Fibroblast of skin of right biceps (primary cell): ENCODE data around the gene TRDN.

Experiments
- DNase-seq: peaks from one replicate; pipeline ENCODE4 v3.0.0-alpha.2; 2013

TRDN gene, protein sequence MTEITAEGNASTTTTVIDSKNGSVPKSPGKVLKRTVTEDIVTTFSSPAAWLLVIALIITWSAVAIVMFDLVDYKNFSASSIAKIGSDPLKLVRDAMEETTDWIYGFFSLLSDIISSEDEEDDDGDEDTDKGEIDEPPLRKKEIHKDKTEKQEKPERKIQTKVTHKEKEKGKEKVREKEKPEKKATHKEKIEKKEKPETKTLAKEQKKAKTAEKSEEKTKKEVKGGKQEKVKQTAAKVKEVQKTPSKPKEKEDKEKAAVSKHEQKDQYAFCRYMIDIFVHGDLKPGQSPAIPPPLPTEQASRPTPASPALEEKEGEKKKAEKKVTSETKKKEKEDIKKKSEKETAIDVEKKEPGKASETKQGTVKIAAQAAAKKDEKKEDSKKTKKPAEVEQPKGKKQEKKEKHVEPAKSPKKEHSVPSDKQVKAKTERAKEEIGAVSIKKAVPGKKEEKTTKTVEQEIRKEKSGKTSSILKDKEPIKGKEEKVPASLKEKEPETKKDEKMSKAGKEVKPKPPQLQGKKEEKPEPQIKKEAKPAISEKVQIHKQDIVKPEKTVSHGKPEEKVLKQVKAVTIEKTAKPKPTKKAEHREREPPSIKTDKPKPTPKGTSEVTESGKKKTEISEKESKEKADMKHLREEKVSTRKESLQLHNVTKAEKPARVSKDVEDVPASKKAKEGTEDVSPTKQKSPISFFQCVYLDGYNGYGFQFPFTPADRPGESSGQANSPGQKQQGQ

DNA sequence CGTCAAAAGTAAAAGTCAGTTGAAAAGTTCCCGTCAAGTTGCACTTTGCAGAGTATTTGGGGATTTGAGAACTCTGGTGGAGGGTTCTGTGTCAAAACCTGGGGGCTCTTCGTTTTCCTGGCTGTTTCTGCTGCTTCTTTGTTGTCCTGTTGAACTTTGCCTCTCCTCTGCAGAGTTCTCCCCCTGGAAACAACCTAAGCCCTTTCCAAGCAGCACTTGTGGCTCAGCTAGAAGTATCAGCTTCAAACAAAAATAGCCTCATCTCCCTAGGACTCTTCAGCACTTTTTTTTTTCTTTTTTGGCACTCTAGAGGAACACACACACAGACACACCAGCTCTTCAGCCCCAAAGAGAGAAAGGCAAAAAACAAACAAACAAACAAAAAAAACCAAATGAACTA, at the start of gene TRDN:
TRDN (minus strand) TSS at position 169 of the 400 bp plus-strand sequence. CDS start 175 bp downstream, outside the sequence.
- DNase-seq, result no peak

DNA sequence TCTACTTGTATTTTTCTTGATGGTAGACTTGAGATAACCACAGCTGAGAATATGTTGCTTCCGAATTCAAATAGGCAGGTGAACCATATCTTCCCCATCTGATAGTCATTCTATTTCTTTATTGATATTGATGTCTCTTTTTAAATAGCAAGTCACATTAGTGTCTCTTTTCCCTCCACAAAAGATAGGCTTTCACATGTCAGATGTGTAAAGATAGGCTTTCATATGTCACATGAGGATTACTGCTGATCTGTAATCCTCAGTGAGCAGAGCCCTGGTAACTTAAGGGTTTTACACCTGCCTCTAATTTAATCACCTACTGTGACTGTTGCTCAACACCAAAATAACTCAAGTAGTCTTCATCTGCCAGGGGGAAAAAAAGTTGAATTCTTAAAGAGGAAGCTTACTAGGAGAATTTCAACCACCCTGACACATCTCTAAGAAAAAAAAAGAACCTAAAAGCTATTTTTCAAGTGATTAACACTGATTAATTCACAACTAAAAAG, 45.3 kb upstream of the TRDN start:
- no peak for DNase-seq

DNA sequence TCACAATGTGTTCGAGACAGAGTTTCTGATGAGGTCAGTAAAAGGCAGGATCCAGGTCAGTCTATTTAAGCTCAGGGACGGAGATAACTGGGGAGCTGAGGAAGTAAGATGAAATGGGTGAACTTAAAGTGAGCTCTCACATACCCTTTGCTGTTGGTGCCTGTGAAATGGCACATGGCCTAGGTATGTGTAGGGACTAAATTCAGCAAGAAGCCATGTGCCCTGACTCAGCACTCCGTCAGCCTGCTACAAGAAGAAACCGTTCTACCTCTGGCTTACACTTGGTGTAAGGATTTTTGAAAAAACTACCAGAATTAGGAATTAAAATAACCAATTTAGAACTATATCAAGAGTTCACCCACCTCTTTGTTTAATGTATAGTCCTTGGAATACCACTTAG, 41.1 kb upstream of the TRDN start:
- DNase-seq, result no peak

DNA sequence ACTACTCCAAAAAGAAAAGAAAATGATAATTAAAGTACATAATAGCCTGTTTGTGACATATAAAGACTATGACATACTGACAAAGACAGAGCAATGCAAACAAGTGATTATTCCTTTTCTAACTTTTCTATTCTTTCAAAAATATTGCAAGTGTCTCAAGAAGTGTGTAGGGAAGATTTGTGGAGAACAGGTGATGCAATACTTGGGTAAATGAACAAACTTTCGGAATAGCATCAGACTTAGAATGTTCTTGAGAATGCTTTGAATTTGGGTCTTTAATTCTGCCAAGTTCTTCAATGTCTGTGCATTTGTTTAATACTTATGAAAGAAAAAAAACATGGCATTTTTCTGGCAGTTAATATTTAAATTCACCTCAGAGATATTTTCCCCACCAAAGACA, 40.0 kb upstream of the TRDN start:
- DNase-seq, result no peak

DNA sequence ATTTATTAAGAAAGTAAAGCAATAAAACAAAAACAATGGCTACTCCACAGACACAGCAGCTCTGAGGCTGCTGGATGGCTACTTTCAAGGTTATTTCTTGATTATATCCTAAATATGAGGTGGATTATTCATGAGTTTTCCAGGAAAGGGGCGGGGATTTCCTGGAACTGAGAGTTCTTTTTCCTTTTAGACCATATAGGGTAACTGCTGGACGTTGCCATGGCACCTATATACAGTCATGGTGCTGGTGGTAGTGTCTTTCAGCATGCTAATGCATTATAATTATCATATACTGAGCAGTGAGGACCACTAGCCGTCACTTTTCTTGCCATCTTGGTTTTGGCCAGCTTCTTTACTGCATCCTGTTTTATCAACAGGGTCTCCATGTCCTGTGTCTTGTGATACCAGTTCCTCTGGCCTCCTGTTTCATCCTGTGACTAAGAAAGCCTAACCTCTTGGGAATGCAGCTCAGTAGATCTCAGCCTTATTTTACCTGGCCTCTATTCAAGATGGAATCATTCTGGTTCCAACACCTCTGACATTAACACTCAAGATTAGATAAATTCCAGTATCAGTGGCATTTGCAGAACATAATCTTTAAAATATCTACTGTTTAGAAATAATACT, 32.3 kb upstream of the TRDN start:
- no peak for DNase-seq

DNA sequence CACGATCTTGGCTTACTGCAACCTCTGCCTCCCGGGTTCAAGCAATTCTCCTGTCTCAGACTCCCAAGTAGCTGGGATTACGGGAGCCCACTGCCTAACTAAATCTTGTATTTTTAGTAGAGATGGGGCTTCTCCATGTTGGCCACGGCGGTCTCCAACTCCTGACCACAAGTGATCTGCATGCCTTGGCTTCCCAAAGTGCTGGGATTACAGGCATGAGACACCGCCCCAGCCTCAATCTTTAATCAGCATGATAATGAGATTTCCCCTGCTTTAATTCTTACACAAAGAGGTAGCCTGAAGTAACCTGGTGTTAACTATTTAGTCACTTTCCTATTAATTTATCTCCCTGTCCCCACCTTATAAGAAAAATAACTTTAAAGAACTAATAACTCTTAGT, 31.3 kb upstream of the TRDN start:
- no peak for DNase-seq

DNA sequence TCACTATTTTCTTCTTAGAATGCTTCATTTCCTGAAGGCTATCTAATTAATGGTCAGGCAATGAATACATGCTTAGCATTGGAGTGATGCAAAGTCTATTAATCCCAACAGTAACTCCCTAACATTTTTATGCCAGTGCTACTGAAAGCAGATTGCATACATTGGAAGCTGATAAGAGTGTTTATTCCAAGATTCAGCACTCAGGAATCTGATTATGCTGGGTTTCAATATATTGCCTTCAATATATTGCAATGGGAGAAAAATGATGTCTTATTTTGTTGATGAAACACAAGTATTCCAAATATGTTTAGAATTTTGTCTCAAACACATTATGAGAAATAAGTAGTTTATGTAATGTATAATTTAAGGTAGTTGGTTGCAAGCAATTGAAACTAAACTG, 26.7 kb upstream of the TRDN start:
- DNase-seq, result no peak

DNA sequence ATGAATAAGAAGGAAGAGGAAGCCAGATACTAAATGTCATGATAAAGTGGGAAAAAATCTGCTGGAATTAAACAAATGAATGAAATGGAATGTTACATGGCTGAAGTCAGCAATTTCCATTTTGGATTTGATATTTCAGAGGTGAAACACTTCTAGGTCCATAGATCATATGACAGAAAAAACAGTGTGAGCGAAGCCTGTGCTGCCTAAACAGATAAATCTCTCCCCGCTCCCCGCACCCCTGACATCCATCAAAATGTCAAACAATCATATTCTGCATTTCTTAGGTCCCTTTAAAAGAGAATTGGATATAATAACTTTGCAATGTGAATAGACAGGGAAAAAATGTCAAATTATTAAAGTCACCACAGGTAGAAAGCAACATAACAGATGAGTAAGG, 26.0 kb upstream of the TRDN start:
- no peak for DNase-seq

DNA sequence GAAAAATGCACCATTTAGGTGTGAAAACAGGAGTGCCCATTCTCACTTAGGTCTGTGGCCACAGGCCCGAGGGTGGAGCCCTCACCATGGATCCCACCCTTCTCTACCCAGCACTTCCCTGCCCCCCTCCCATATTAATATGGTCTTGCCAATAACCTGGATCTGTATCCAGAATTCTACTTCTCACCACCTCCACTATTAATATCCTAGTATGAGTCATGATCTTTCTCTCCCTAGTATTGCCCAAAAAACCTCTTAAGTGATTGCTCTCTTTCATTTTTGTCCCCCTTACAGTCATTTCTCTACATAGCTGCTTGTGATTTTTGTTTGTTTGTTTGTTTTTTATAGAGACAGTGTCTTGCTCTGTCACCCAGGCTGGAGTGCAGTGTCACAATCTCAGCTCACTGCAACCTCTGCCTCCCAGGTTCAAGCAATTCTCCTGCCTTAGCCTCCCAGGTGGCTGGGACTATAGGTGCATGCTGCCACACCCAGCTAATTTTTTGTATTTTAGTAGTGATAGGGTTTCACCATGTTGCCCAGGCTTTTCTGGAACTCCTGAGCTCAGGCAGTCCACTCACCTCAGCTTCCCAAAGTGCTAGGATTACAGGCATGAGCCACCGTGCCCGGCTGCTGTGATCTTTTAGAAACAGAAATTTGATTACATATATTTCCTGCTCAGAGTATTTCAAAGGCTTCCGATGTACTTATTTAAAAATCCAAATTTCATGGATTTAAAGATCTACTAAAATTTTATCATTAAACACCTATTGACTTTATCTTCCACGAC, 24.5 kb upstream of the TRDN start:
- no peak for DNase-seq

DNA sequence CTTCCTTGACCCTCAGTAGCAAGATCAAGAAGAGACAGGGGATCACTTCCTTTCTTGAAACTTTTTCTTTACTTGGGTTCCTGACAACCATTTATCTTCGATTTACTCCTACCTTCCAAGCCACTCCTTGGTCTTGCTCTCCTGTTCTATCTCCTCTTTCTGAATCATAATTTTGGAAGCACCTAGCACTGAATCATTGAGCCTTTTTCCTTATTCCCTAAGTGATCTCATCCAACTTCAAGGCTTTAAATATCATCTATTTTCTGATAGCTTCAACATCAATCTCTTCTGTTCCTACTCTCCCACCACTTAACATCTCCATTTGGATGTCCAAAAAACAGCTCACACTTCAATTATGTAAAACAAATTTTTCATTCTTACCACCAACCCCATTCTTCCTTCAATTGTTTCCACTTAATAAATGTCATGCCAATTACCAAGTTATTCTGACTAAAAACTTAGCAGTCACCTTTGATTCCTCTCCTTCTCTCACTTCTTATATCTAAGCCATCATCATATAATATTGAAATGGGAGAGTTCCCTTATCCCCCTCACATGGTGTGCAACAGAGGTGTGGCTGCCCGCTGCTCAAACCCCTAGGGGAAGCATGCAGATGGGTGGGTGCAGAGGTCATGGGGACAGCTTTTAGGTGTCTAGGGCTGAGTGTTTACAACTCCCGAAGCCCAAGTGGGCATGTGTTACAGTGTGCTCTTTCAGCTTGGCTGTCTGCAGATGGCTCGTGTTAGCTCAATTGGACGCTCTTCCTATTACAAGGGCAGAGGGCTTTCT, 23.4 kb upstream of the TRDN start:
- no peak for DNase-seq

DNA sequence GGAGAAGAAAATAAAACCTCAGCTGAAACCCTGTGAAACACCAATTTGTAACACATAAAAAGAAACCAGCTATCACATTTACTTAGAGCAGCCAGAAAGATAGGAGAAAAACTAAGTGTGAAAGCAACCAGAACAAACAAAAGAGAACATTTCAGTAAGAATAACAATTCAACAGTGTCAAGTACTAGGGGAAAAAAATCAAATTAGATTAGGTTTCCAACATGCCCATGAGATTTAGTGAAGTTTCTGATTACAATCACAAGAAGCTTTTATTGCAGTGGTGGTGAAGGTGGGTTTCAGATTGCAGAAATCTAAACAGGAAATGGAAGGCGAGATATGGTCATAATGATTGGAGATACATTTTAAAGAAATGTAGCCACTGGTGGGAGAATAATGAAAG, 22.1 kb upstream of the TRDN start:
- no peak for DNase-seq

DNA sequence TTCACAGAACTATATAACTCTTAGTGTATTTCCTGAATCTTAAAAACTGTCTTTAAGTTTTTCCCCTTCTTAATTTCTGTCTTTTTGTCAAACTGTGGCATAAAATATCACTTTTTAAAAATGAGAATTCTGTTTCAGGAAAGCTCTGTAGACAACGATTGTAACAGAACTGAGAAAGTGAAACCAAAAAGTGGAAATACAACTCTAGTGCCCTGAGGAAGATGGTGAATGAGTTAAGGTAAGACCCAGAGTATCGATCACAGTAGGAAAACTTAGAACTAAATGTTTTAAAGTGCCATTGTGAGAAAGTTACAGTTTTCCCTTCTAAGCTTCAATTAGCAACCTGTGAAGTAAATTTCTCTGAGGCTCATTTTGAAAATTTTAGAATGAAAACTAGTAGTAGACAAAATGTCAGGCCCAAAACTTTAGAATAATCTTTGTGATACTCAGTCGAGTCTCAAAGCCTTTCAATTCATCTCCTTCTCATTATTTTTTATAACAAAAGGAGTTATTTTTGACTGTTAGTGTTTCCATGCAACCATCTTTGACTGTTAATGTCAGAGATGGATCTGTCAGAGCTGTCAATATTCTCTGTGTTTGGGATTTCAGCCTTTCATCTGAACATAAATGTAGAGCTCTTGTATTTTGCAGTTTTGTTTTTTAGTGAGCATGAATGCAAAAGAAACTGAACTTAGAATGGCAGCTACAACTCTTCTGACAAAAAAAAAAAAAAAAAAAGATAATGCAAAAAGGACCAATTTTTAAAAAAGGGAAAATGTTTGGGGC, 19.0 kb upstream of the TRDN start:
- no peak for DNase-seq

DNA sequence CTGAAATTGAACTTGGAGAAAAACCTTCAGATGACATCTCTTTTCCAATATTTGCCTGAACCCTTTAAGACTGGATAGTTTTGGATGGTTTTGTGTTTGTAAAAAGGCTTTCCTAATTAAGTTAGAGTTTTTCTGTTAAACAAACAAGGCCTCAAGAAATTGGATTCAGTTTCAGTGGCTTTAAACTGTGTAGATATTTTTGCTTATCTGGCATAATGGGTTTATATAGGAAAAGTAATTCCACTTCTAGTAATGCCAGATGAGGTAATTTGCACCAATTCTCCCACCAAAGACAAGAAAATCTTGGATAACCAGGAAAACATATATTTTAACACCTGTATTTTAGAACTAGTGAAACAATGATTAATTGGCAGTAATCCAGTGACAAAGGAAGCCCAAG, 12.0 kb upstream of the TRDN start:
- DNase-seq, result no peak

DNA sequence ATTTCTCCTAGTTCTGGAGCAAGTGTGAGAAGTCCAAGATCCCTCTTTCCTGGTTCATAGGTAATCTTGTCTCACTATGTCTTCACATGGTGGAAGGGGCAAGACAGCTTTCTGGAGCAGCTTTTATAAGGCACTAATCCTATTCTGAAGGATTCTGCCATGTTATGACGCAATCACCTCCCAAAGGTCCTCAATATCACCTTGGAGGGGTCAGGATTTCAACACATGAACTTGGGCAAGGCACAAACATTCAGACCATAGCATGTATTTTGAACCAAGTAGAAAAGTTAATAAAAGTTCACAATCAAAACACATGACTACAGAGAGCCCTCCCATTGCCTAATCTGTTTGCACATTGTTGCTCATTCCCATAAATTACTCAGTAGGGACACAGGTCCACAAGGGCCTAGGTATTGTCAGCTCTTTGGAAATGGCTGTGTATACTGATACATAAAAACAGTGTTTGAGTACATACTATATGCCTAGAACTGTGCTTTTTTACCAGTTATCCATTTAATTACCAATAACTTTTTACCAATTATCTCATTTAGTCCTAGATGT, 11.3 kb upstream of the TRDN start:
- DNase-seq, result no peak

DNA sequence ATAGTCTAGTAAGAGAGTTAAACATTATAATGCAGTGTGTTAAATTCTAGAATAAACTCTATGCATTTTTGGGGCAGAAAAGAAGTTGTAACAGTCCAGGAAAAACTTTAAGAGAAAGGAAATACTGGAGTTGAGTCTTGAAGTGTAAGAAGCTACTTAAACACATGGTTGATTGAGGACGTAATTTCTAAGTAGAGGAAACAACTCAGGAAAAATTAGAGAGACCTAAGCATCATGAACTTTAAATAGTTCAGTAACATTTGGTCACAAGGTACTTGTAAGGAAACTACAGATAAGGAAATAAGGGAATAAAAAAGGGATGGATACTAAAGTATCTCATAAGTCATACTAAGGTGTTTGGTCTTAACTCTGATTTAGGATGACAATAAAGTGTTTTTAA, 4.7 kb upstream of the TRDN start:
- DNase-seq, result no peak

DNA sequence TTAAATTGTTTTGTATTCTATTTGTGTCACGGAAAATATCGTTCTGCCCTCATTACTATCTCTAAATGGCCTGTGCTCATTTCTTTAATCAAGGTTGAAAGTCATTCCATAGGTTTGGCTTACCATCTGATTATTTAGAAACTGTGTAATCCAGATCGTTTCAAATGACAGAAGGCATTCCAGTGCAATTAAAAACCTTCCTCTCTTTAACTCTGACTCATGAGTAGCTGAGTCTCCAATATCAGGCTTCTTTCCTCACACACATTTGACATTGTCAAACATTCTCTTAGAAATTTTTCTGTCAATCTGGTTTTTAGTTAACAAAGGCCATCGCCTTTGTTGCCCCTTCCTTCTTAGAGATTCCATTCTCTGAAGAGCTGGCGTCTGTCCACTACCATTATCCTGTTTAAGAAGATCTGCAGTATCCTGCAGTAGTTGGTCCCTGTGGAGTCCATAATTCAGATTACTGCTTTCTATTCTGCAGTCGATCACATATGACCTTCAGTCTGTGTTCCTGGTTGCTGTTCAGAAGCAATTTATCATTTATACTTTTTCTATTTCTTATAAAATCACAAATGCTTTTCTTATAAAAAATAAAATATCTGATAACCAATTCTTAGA, 3.9 kb upstream of the TRDN start:
- no peak for DNase-seq

DNA sequence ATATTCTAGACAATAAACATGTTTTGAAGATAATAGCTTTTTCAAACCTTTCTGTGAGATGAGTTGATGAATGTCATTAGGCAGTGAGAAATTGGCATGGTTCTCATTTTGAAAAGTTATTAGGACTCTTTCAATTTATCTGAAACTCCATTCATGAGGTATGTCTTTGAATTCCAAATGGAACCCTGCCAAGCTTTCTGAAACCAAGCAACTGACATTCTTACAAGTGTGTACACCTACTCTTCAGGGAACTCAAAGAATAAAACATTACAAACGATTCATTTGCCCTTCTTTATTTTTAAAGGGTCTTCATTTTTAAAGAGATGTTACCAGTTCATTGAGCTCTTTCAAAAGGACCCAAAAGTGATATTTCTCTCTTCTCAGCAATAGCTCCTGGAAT, 2.1 kb upstream of the TRDN start:
- DNase-seq, result no peak

DNA sequence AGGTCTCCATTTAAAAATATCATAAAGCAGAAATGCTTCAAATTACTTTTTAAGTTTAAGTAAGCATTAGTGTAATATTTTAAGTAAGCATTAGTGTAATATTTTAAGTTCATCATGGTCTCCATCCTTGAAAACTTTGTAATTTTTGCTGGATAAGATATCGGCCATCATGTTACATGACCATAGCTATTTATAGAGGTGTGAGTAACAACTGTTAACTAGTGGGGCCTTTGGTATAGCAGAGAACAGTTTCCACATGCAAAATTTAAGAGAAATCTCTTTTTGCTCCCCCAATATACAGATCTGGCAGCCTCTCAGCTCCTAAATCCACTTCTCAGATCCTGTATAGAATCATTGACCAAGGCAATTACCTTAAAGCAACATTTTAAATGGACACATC, 468 bp downstream of the TRDN start:
- DNase-seq, result no peak

DNA sequence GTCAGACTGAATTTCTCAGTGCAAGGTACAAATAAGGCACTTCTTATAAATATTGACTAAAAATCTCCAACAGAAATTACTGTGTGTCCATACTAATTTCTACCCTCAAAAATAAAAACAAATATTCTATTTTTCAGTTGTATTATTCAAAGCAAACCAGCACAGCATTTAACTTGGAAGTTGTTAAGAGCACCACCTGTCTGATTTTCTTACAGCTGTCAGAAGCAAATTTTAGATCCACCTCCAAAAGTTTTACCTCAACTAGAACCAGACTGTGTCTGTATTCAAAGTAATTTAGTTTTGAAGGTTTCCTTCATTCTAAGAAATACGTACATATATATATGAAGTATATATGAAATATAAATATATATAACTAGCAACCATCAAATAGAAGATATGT, 1.2 kb downstream of the TRDN start:
- no peak for DNase-seq

DNA sequence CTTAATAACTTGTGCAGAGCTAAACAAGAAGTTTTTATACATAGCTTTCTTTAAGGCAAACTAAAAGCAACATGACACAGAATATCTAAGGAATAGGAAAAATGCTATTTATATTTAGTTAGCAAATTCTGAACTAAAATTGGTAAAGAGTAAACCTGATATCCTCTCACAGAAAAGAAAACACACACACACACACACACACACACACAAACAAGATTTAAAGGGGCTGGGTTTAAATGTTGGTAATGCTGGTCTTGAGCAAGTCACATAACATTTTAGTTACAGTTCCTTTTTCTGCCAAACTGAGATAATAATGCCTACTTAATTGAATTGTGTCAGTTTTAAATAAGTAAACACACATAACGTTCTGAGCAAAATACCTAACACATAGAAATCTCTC, 1.6 kb downstream of the TRDN start:
- DNase-seq, result no peak

DNA sequence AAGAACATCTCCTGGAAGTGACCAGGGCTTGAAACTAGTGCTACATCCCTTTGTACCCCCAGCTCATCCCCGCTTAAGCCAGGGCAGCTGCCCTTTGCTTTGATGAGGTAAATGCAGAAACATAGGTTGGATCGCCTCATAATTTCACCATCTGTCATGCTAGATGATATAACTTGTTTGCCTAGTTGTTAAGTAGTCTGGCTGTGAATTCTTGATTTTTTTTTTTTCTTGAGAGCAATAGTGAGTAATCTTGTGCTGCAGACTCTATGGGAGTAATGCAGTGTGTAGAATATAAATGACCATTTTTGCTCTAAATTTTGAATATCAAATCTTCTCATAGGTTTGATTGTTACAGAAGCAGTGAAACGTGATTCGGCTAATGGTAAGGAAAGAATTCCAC, 4.1 kb downstream of the TRDN start:
- no peak for DNase-seq
